Activated CD8-positive, alpha-beta T cell treated with anti-CD3 and anti-CD28 coated beads for 36 hours (primary cell): Measurements from ENCODE around the gene CCT8. TPM values are rescaled to one million over a fixed set of nuclear protein-coding genes. Genes with fewer than 3 reads are reported as not detected.

Experiments
- ATAC-seq: fragments of 200-7000 bp; cut with Tn5 transposase; one replicate; pipeline ENCODE4 v1.10.0; 2021; ENCODE audit warnings: mild to moderate bottlenecking, moderate library complexity
- CTCF ChIA-PET: fragments of 350-600 bp; sonication (Branson Sonifier 250); formaldehyde crosslinking; loops from one replicate; lab custom pipeline; 2021; ENCODE audit warnings: antibody characterized with exemption; lab: Charles Lee
- POLR2A ChIA-PET: fragments of 350-600 bp; sonication (Branson Sonifier 250); formaldehyde crosslinking; loops from one replicate; lab custom pipeline; 2021; ENCODE audit warnings: antibody characterized with exemption; lab: Charles Lee
- DNase-seq: peaks from one replicate; pipeline ENCODE4 v3.0.0-alpha.2; 2020
- H3K27ac Mint-ChIP-seq: one replicate; pipeline ENCODE4 v1.8.0; 2021; ENCODE audit warnings: mild to moderate bottlenecking, mixed read lengths
- H3K27me3 Mint-ChIP-seq: one replicate; pipeline ENCODE4 v1.8.0; 2021; ENCODE audit warnings: mixed read lengths
- H3K36me3 Mint-ChIP-seq: one replicate; pipeline ENCODE4 v1.8.0; 2021; ENCODE audit warnings: low read depth, mixed read lengths
- H3K4me1 Mint-ChIP-seq: one replicate; pipeline ENCODE4 v1.8.0; 2021; ENCODE audit warnings: low read depth, mixed read lengths
- H3K4me3 Mint-ChIP-seq: one replicate; pipeline ENCODE4 v1.8.0; 2021; ENCODE audit warnings: mild to moderate bottlenecking, moderate library complexity, mixed read lengths
- H3K9me3 Mint-ChIP-seq: one replicate; pipeline ENCODE4 v1.8.0; 2021; ENCODE audit warnings: mixed read lengths
- CTCF ChIP-seq: fragments of 200-600 bp; IDR thresholded peaks from one replicate; pipeline ENCODE4 v1.8.0; 2022; ENCODE audit warnings: antibody characterized with exemption, mild to moderate bottlenecking
- intact Hi-C: fragments of 100-400 bp; cut with micrococcal nuclease; formaldehyde crosslinking; loops from one replicate; pipeline ENCODE4 v1.10.0; 2022
- total RNA-seq, 2 experiments: library from RNA; stranded (reverse); gene quantifications; one replicate each; pipeline ENCODE4 v1.2.3, GENCODE V29; 2021

Gene CCT8
- total RNA-seq, 2 experiments from 2014 or later = 474 to 489 TPM

- CTCF ChIA-PET = interaction anchor here (0.9 kb wide), 2 partner anchors 11 to 15 kb away, joined by 3 read pairs; no protein-coding TSS in a partner anchor
- no peak for TF ChIP-seq CTCF
- no peak for DNase-seq
- H3K36me3 Mint-ChIP-seq = peaks cover 11% of the 10 kb centered on the region
- H3K4me3 Mint-ChIP-seq = no peak overlapping the region
- H3K27me3 Mint-ChIP-seq = no peaks in the 10 kb centered on the region
- POLR2A ChIA-PET = interaction anchor here (1.0 to 3.0 kb wide), 2 partner anchors 11 to 16 kb away, joined by 3 to 13 read pairs; partner anchors contain the start of genes RWDD2B and USP16
- H3K9me3 Mint-ChIP-seq = no peaks in the 10 kb centered on the region
- H3K27ac Mint-ChIP-seq = no peak overlapping the region
- H3K4me1 Mint-ChIP-seq = peaks cover 11% of the 10 kb centered on the region
- ATAC-seq = no peak
- intact Hi-C loops = no loop called here
Observed at GRCh38 chr21:29007810-29008209, 65.6 kb downstream of the CCT8 start.

DNA sequence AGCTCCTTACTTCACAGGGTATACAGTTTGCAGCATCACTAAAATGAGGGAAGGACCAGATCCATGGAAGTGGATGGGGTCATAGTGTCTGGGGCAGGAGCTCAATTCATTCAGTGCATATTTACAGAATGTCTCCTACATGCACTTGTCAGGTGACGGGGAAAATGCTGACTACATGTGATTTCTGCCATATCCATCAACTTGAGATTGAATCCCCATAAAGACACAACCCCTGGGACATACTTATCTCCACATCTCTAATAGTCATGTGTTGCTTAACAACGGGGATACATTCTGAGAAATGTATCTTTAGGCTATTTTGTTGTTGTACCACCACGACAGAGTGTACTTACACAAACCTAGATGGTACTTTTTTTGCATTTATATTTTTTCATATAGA is 66.3 kb downstream of the CCT8 start:
- H3K4me3 Mint-ChIP-seq = no peak overlapping the region
- peaks cover 11% of the 10 kb centered on the region for H3K4me1 Mint-ChIP-seq
- ATAC-seq (no peak), DNase-seq (no peak)
- no peak overlapping the region for H3K27ac Mint-ChIP-seq
- CTCF ChIA-PET = no interaction called here
- peaks cover 13% of the 10 kb centered on the region for H3K36me3 Mint-ChIP-seq
- POLR2A ChIA-PET = interaction anchor here (0.7 to 3.0 kb wide), 3 partner anchors 12 to 18 kb away, joined by 3 to 13 read pairs (median 3); partner anchors contain the start of genes RWDD2B and USP16
- TF ChIP-seq CTCF = no peak
- no peaks in the 10 kb centered on the region for H3K27me3 Mint-ChIP-seq
- intact Hi-C loops = no loop called here
- no peaks in the 10 kb centered on the region for H3K9me3 Mint-ChIP-seq

Other genes starting within 250 kb of the CCT8 start
- gene LTN1, start 80.8 kb downstream of the CCT8 start, total RNA-seq = 10 to 100 TPM; 26.7 to 28.0 TPM
- gene RWDD2B, start 54.3 kb downstream of the CCT8 start, total RNA-seq = 10 to 100 TPM; 14.7 to 14.9 TPM
- gene USP16, start 49.0 kb downstream of the CCT8 start, total RNA-seq = 10 to 100 TPM; 39.9 TPM
- gene MAP3K7CL, start 57.0 kb upstream of the CCT8 start, total RNA-seq = 1 to 10 TPM; 3.2 to 4.7 TPM
- 10 to 100 TPM; 27.3 to 28.2 TPM for gene BACH1, start 225.3 kb upstream of the CCT8 start, total RNA-seq